T47D (cell line): ENCODE data around the gene SH2B3.
A peak's percentile ranks its signal among the peaks of the same experiment; 100 is the strongest.

ENCODE experiments used
- DNase-seq, 2 experiments: peaks; one replicate each; pipeline versions ENCODE4 v3.0.0 to v3.0.0-alpha.2; 2011 to 2012; ENCODE audit warnings: low read depth in 1 of 2, low spot score in 1 of 2
- JUND ChIP-seq: IDR thresholded peaks from 2 replicates; pipeline ENCODE4 v1.6.1; 2012; ENCODE audit warnings: low read depth
- in situ Hi-C: cut with HindIII; loops from 2 replicates; pipeline ENCODE4 v1.10.0; 2016; ENCODE audit warnings: low sequenced_read_pairs, low pct_unique_long_range_greater_than_20kb

The SH2B3 gene

DNA sequence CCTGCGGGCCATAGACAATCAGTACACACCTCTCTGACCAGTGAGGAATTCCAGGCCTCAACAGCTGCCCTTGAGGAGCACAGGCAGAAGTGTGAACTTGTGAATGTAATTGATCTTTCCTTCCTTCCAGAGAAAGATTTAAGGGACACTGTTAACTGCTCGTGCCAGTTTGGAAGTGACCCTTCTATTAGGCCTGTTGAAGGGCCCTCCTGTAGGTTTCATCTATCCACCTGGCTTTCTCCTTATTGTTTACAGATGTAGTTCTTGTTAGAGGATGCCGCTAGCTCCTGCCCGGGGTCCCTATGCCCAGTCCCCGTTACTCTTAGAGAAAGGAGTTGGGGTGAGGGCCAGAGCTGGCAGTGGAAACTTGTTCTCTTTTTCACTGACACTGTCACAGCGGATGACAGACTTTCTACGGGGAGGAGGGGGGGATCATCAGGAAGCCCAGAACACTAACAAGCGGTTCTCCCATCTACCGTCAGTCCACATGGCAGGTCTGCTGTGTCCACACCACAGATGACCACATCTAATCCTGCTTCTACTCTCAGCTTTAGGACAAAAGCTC lies 42.6 kb downstream of the SH2B3 start:
- no peak for TF ChIP-seq JUND
- in situ Hi-C loops = no loop called here
- no peak for DNase-seq

DNA sequence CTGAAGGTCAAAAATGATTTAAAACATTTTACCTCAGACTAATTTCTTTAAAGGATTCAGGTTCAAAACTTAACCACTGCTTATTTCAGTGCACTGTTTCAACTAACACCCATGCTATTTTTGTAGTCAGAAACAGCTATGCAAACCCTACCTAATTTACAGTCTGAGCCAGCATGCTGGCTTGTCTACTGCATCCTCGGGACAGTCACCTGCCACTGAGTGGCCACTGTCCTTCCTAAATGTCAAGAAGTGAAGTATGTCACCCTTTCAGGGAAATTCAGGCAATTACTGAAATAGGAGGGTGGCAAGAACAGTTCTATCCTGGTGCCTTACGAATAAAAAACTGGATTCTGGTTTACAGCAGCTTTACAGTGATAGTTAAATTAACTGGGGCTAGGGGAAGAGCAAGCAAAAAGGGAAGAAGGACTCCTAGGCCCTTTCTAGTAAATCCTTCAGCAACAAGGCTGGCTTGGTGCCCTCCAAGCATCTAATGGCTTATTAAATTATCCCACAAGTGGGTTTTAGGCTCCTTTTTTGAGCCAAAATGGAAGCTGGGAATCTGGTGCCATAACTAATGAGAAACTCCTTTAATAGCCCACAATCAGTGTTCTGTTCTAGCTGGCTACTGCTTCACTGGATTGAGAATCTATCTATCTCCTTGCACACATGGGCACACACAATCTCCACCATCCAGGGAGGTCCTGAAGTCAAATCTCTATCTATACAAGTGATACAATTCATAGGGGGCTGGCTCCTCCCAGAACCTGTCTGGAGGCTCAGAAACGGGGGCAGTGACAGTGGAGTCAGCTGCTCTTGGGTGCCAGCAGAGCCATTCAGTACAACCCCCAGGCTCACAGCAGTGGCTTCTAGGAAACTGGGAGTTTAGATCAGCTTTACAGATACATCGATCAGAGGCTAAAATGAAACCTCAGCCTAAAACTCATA lies 43.4 kb downstream of the SH2B3 start:
- in situ Hi-C loops = no loop called here
- TF ChIP-seq JUND = no peak
- no peak for DNase-seq

DNA sequence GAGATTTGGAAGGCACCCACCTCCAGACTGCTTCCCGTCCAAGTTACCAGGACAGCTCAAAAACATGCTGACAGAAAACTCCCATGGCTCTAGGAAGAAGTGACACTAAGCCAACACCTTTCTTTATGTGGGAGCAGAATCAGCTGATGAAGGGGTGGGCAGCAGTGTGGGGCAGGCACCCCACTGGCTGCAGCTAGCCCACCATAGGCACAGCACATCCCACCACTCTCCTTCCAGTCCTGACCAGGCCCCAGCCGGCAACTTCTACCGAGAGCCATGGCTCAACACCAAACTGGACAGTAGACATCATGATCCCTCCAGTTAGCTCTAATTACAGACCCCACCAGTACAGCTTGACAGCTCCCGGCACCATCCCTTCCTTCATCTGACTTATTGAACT lies 45.0 kb downstream of the SH2B3 start:
- no peak for TF ChIP-seq JUND
- in situ Hi-C loops = no loop called here
- DNase-seq = no peak

DNA sequence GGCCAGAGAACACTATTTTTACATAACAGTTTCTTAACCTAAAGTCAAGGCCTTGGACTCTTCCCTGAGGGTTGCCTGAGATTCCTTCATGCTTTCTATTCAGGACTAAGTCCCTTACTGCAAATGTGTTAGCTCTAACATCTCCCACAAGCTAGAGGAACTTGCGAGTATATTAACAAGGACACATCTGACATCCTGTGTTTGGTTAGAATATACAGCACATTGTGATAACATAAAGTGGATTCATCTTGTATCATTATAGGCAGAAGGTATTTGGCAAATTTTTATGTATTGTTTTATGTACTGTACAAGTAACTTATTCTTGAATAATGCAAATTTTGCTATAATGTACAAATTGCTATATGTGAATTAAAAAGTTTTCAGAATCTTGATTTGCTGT lies 45.5 kb downstream of the SH2B3 start:
- in situ Hi-C loops = no loop called here
- no peak for TF ChIP-seq JUND
- no peak for DNase-seq

DNA sequence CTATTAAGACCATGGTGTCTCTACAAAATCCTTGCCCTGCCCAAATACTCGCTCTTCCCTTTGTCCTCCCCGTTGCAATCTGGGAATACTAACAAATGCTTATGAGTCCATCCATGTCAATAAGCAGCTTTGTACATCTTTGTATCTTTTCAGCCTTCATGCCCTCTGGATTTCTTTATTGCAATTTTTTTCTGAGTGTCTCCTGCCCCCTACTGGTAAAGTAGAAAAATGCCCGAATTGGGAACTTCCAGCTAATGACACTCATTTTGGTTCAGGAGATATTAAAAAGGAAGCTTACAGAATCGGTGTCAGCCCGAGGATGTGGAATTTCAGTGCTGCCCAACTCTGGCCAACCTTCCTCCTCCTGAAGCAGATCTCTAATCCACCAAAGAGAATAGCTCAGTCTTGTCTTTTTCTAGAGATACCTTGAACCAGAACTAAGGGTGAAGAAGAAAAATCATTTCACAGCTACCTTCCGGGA lies 46.0 kb downstream of the SH2B3 start:
- in situ Hi-C loops = no loop called here
- DNase-seq = peak in 1 of 2 experiments; percentile 55
- TF ChIP-seq JUND = no peak

DNA sequence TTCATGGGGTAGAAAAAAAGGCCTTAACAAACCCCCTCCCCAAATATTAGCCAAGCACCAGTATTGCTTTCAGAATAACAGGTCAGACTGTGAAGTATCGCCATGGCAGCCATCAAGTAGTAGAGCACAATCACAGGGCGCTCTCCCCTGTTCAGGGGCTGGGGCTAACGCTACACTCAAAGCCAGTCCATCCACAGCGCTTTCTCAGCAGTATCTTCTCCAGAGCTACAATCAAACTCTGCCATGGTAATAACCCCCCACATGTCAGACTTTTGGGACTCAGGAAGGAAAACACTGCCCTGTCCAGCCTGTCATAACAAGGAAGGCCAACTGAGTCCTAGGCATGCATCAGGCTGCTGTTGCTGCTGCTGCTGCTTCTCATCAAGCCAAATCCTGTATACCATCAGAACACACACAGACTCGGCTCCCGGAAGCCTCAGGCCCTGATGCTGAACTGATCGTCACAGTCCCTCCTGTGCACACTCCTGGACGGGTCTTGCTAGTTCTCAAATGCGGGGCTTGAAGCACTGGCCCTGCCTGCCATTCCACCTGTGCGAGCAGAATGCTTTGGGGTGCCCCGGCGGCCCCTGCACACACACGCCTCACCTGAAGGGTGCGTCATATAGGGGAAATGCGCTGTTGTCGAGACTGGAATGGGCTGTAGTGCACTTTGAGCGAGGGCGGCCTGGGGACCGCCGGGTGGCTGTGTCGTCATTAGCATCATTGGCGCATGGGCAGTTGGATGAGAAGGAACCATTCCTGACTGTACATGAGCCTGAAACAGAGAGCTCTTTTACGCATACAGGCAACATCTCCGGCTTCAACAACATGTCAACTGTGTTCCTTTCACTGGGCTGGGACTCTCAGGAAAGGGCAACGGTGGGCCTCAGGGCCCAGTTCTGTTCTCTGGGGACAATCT lies 47.6 kb downstream of the SH2B3 start:
- TF ChIP-seq JUND = no peak
- in situ Hi-C loops = no loop called here
- DNase-seq = no peak

DNA sequence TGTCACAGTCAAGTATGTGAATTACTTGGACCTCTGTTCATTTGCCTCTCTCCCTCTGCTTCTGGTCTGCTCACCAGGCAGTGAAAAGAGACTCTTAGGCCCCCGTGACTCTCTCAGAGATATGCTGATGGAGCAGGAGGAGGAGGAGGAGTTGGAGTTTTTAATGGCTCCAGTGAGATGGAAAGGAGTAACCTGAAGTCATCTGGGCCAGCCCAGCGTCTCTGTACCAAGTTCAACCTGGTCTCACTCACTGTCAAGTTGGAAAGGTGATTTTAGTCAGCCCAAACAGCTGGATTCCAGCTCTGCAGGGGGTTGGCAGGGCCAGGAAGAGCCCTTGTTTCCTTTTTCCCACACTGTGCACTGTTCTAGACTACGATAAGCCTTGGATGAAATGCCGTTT lies 48.6 kb downstream of the SH2B3 start:
- no peak for TF ChIP-seq JUND
- in situ Hi-C loops = no loop called here
- no peak for DNase-seq

DNA sequence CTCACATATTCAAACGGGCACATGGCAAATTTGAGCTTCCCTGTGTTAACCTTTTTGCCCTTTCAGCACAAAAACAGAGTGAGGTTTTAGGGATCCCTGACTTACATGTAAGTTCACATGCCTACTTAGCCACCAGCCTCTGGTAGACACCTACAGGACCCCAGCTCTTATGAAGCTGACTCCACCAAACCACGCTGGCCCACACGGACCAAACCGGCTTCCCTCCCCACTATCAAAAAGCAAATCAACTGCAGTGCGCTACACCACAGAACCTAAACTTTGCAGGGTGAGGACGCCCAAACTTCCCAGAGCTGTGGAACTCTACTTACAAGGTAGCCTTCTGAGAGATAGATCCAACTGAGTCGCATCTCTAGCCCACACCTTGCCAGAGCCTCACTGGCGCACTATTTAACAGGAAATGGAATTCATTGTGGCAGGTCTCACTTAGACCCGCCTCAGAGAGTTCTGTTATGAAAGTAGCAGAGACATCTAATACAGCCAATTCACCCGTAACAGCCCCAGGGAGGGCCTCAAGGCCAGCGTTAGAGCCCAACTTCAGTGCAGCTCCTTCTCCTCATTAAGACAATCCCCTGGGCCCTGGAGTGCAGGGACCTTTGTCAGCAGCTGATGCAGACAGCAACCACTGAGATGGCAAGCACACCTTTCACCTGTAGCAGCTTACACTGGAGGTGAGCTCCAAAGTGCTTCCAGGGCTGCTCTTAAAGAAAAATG lies 49.2 kb downstream of the SH2B3 start:
- DNase-seq = no peak
- TF ChIP-seq JUND = no peak
- in situ Hi-C loops = no loop called here

DNA sequence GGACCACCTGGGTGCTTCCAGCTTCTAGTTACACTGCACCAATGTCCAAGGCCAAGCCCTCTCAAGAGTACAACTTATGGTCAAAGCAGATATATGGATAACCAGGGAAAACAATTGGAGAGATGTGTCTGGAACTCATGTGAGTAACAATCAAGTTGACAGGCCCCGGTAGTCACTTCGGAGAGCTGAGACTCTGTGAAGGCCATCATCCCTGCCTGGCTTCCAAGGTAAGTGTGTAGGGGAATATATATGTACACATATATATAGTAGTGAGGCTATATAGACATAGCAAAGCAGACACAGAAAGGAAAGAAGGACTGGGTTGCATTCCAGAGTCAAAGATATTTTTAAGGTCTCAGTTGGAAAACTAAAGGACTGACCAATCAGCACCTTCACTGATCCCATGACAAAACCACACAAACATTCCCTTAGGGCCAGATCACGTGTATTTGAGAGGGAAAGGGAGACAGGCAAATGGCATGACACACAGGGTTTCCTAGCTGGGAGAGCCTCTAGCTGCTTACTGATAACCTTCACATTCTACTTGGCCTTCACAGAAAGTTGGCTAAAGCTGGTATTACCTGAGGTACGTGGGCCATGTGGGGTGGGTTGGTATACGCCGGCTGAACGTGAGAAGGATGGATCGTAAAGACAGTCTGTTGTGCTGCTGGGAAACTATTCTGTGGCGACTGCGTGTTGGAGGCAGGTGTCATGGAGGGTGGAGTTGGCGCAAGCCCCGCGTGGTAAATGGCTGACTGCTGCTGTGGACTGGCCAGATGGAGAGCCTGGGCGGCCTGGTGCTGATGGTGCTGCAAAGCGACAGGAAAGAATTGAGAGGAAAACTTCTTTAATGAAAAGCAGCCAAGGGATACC lies 50.0 kb downstream of the SH2B3 start:
- DNase-seq = no peak
- no peak for TF ChIP-seq JUND
- in situ Hi-C loops = no loop called here

DNA sequence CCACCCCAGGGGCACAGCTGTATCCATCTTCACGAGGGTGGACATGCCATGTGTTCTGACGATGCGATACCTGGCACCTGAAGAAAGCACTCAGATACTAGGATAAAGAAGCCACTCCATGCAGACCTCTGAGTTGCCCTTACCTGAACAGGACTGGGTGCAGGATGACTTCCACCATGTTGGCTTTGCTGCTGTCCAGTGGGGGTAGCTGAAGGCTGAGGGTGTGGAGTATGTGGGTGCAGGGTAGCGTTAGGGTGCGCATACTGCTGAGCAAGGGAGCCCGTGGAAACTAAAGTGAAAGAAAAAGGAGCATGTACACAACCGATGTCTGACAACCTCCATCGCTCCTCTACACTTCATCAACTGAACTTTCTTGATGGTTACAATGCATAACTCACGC lies 51.3 kb downstream of the SH2B3 start:
- in situ Hi-C loops = no loop called here
- no peak for TF ChIP-seq JUND
- no peak for DNase-seq

DNA sequence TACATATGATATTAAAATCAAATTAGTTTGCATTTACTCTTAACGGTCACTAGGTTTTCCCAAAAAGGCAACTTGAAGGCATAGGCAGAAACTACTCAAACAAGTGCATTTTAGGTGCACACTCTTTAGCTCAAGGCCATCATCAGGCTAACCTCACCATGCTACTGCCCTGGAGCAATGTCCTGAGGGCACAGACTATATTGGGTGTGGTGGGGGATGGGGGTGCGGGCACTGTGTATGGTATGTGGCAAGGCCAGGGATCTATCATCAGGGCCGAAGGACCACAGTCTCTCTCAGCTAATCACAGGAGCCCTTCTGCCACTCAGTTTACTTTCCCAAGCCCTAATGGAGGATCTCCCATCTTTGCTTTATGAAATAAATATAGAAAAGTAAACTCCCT lies 51.9 kb downstream of the SH2B3 start:
- DNase-seq = no peak
- in situ Hi-C loops = no loop called here
- TF ChIP-seq JUND = no peak
